ENCODE results near the gene NT5C.
"Not testable (repeated sequence)": the region's sequence is repeated elsewhere in the genome, so short reads cannot be mapped to it uniquely, and the experiment has no call there.

NT5C gene

DNA sequence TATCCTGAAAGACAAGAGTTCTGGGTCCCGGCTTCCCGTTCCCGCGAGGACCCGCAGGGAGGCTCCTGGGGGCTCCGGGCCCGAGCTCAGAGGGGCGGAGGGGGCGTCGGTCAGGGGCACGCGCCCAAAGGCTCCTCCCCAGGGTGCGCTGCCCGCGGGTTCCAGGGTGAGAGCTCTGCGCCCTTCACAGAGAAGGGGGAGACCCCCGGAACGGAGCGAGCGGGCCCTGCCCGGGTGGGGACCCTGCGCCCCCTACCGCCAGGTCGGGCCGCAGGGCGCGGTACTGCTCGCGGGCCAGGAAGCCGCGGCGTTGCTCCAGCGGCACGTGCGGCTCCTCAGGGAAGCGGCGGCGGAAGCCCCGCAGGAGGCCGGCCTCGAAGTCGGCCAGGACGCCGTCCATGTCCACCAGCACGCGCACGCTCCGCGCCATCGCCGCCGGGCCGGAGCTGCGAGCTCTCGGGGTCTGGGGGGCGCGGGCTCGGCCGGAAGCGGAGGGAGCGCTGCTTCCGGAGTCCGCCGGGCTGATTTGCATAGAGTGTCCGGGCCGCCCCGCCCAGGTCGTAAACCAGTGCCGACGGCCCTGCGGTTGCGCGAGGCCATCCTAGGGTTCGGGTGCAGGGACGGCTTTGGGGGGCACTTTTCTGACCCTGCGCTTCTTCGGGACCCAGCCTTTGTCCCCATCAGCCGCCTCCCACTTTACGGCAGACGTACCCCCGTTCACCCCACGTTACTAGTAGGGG lies at the start of gene NT5C:
Gene NT5C, minus strand, starts transcription at position 465 of the 740 bp plus-strand sequence. Its CDS starts 35 bp downstream, at position 430.
- H3K4me3 Mint-ChIP-seq, result peak within 1 kb of the TSS; percentile 86
- peak within 1 kb of the TSS; percentile 79 for H3K27ac Mint-ChIP-seq
- H3K36me3 Mint-ChIP-seq, result peaks cover 4% of the 10 kb centered on the region
- peak; percentile 54 to 77 for DNase-seq (ENCODE audit: low spot score in 2 of 2)
- peak; percentile 81 for ATAC-seq (ENCODE audit: low read depth)
- no peaks in the 10 kb centered on the region for H3K9me3 Mint-ChIP-seq
- peaks cover 11% of the 10 kb centered on the region for H3K4me1 Mint-ChIP-seq
- no peaks in the 10 kb centered on the region for H3K27me3 Mint-ChIP-seq

DNA sequence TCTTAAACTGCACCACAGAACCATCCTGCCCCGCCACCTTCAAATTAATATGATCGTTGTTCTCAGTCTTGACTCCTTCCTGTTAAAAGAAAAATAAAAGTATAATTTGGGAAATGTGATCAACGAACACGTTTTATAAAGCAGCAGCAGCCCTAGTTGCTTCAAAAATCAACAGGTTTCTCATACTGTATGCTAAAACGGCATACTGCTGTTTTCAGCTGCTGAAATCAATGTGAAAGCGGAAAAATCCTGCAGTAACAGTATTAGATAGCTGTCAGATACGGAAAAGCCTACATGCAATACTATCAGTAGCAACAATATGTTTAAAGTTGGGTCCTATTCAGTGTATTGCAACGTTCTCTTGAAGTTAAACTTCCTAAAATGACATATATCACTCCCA lies 49.6 kb upstream of the NT5C start:
- DNase-seq (ENCODE audit: low spot score in 2 of 2) (no peak), ATAC-seq (ENCODE audit: low read depth) (no peak)
- Mint-ChIP-seq H3K4me3 (peak overlapping the region; percentile 83), H3K27me3 (no peaks in the 10 kb centered on the region), H3K9me3 (peaks cover 3% of the 10 kb centered on the region), H3K4me1 (peaks cover 22% of the 10 kb centered on the region), H3K27ac (peak overlapping the region; percentile 95), H3K36me3 (peaks cover 5% of the 10 kb centered on the region)

DNA sequence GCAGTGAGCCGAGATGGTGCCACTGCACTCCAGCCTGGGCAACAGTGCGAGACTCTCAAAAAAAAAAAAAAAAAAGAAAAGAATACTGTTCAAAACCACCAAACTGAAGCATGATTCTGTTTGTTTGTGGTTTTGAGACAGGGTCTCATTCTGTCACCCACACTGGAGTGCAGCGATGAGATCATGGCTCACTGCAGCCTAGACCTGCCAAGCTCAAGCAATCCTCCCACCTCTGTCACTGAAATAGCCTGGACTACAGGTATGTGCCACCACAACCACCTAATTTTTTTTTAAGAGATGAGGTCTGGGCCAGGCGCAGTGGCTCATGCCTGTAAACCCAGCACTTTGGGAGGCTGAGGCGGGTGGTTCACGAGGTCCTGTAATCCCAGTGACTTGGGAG lies 46.9 kb upstream of the NT5C start:
- H3K27me3 Mint-ChIP-seq, result no peaks in the 10 kb centered on the region
- H3K9me3 Mint-ChIP-seq, result no peaks in the 10 kb centered on the region
- H3K27ac Mint-ChIP-seq, result no peak overlapping the region
- no peak for ATAC-seq (ENCODE audit: low read depth)
- H3K36me3 Mint-ChIP-seq, result peaks cover 10% of the 10 kb centered on the region
- no peak for DNase-seq (ENCODE audit: low spot score in 2 of 2)
- H3K4me1 Mint-ChIP-seq, result peaks cover 12% of the 10 kb centered on the region
- no peak overlapping the region for H3K4me3 Mint-ChIP-seq

DNA sequence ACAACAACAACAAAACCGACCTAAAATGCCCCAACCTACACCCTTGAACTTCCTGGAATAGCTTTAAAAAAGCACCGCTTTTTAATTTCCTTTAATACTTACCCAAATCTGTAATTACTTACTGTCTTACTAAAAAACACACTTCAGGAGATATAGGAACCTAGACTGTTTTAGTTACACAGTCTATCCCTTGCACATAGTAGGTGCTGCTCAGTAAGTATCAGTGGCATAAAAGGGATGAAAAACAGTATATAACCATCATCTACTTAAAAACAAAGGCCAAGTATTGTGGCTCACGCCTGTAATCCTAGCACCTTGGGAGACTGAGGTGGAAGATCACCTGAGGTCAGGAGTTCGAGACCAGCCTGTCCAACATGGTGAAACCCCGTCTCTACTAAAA lies 45.1 kb upstream of the NT5C start:
- DNase-seq (ENCODE audit: low spot score in 2 of 2), result no peak
- H3K4me1 Mint-ChIP-seq, result peaks cover 11% of the 10 kb centered on the region
- no peaks in the 10 kb centered on the region for H3K9me3 Mint-ChIP-seq
- H3K36me3 Mint-ChIP-seq, result peaks cover 12% of the 10 kb centered on the region
- H3K27me3 Mint-ChIP-seq, result no peaks in the 10 kb centered on the region
- no peak overlapping the region for H3K27ac Mint-ChIP-seq
- no peak for ATAC-seq (ENCODE audit: low read depth)
- H3K4me3 Mint-ChIP-seq, result no peak overlapping the region

DNA sequence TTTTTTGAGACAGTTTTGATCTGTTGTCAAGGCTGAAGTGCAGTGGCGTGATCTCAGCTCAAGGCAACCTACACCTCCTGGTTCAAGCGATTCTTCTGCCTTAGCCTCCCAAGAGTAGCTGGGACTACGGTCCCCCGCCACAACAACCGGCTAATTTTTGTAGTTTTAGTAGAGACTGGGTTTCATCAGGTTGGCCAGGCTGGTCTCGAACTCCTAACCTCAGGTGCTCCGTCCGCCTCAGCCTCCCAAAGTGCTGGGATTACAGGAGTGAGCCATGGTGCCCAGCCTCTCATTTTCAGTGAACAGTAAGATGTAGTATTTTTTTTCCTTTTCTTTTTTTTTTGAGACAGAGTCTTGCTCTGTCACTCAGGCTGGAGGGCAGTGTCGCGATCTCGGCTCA lies 43.5 kb upstream of the NT5C start:
- H3K27ac Mint-ChIP-seq, result no peak overlapping the region

DNA sequence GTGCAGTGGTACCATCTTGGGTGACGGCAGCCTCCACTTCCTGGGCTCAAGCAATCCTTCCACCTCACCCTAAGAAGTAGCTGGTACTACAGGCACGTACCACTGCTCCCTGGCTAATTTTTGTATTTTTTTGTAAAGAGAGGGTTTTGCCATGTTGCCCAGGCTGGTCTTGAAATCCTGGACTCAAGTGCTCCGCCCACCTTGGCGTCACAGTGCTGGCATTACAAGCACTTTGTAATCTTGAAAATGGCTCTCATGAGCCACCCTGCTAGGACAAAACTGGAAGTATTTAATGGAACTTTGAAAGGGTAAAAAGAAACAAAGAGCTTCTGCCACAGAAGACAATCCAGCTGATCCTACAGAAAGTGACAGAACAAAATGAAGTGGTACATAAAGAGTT lies 42.0 kb upstream of the NT5C start:
- ATAC-seq (ENCODE audit: low read depth) (no peak), DNase-seq (ENCODE audit: low spot score in 2 of 2) (no peak)
- Mint-ChIP-seq H3K9me3 (no peaks in the 10 kb centered on the region), H3K4me3 (no peak overlapping the region), H3K36me3 (peaks cover 10% of the 10 kb centered on the region), H3K4me1 (peaks cover 5% of the 10 kb centered on the region), H3K27me3 (no peaks in the 10 kb centered on the region), H3K27ac (no peak overlapping the region)

More for the DNA sequence above, 43.5 kb upstream of the NT5C start:
- no peak for ATAC-seq (ENCODE audit: low read depth)
- Mint-ChIP-seq H3K4me1 (peaks cover 5% of the 10 kb centered on the region), H3K27me3 (no peaks in the 10 kb centered on the region), H3K9me3 (no peaks in the 10 kb centered on the region), H3K36me3 (peaks cover 10% of the 10 kb centered on the region), H3K4me3 (no peak overlapping the region)
- DNase-seq (ENCODE audit: low spot score in 2 of 2), result no peak

DNA sequence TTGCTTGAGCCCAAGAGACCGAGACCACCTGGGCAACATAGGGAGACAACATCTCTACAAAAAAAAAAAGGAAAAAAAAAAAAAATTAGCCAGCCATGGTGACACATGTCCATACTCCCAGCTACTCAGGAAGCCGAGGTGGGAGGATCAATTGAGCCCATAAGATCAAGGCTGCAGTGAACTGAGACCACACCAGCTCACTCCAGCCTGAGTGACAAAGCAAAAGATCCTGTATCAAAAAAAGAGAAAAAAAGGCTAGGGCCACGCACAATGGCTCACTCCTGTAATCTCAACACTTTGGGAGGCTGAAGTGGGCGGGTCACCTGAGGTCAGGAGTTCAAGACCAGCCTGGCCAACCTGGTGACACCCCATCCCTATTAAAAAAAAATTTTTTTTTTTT lies 37.5 kb upstream of the NT5C start:
- Mint-ChIP-seq H3K27me3 (no peaks in the 10 kb centered on the region), H3K27ac (no peak overlapping the region), H3K4me3 (no peak overlapping the region), H3K4me1 (no peaks in the 10 kb centered on the region), H3K9me3 (no peaks in the 10 kb centered on the region), H3K36me3 (peaks cover 8% of the 10 kb centered on the region)
- ATAC-seq (ENCODE audit: low read depth) (no peak), DNase-seq (ENCODE audit: low spot score in 2 of 2) (no peak)

DNA sequence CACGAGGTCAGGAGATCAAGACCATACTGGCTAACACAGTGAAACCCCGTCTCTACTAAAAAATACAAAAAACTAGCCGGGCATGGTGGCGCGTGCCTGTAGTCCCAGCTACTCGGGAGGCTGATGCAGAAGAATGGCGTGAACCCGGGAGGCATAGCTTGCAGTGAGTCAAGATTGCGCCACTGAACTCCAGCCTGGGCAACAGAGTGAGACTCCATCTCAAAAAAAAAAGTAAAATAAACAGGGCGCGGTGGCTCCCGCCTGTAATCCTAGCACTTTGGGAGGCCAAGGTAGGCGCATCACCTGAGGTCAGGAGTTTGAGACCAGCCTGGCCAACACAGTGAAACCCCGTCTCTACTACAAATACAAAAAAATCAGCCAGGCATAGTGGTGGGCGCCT lies 33.1 kb upstream of the NT5C start:
- ATAC-seq (ENCODE audit: low read depth); H3K27me3 Mint-ChIP-seq; H3K36me3 Mint-ChIP-seq; H3K9me3 Mint-ChIP-seq; H3K4me1 Mint-ChIP-seq; H3K4me3 Mint-ChIP-seq; DNase-seq (ENCODE audit: low spot score in 2 of 2); H3K27ac Mint-ChIP-seq: not testable (repeated sequence)

DNA sequence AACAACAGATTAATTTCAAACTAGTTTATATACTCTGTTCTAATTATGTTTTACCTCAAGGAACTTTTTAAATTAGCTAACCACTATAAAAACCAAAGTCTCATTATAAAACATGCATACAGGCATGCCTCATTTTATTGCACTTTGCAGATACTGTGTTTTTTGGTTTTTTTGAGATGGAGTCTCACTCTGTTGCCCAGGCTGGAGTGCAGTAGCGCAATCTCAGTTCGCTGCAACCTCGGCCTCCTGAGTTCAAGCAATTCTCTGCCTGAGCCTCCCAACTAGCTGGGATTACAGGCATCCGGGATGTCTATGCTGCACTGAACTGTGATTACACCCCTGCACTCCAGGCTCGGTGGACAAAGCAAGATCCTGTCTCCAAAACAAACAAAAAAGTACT lies 31.5 kb upstream of the NT5C start:
- no peaks in the 10 kb centered on the region for H3K9me3 Mint-ChIP-seq
- no peak overlapping the region for H3K27ac Mint-ChIP-seq
- no peak for ATAC-seq (ENCODE audit: low read depth)
- H3K4me1 Mint-ChIP-seq, result no peaks in the 10 kb centered on the region
- no peaks in the 10 kb centered on the region for H3K27me3 Mint-ChIP-seq
- H3K36me3 Mint-ChIP-seq, result peaks cover 2% of the 10 kb centered on the region
- no peak for DNase-seq (ENCODE audit: low spot score in 2 of 2)
- no peak overlapping the region for H3K4me3 Mint-ChIP-seq

DNA sequence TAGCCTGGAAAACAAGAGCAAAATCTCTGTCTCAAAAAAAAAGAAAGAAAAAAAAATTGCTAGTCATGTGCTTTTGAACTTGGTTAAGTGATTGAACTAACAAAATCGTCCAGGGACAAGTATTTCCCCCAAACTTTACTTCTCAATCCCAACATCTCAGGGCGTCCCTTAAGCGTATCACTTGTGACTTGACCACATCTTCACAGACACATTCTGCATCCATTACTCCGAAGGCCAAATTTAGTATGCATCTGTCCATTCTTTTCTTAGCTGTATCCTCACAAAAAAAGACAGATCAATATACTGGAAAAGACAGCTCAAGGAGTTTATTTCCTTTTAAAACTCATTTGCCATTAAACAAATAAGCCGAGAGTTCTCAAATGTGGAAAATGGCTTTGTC lies 28.7 kb upstream of the NT5C start:
- DNase-seq (ENCODE audit: low spot score in 2 of 2), result no peak
- Mint-ChIP-seq H3K4me1 (no peaks in the 10 kb centered on the region), H3K4me3 (no peak overlapping the region), H3K27me3 (no peaks in the 10 kb centered on the region), H3K27ac (no peak overlapping the region), H3K9me3 (no peaks in the 10 kb centered on the region), H3K36me3 (no peaks in the 10 kb centered on the region)
- no peak for ATAC-seq (ENCODE audit: low read depth)

DNA sequence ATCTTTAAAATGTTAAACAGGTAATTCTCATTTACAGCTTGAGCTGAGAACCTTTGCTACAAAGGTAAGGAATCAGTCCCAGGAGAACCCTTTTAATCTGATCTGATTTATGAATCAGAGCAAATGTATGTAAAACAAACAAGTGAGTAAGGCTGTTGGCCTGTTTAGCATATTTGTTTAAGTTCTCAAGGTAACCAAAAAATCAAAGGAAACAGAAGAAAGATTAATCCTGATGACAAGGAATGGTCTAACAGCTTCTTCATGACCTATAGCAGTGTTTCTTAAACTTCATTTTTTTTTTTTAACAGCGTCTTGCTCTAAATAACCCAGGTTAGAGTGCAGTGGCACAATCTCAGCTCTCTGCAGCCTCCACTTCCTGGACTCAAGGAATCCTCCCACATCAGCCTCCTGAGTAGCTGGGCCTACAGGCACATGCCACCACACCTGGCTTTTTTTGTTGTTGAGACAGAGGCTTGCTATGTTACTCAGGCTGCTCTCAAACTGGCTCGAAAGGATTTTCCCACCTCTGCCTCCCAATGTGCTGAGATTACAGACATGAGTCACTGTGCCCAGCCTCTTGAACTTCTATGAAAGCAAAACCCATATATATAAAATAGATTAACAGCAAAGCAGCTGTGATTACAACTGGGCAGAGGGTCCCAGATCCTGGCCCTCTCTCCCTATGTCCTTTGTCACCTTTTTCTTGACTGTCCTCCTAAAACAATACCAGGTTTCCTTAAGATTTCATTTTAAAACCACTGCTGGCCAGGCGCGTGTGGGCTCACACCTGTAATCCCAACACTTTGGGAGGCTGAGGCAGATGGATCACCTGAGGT lies 27.9 kb upstream of the NT5C start:
- H3K27ac Mint-ChIP-seq, result no peak overlapping the region
- DNase-seq (ENCODE audit: low spot score in 2 of 2), result no peak
- no peaks in the 10 kb centered on the region for H3K27me3 Mint-ChIP-seq
- no peaks in the 10 kb centered on the region for H3K36me3 Mint-ChIP-seq
- ATAC-seq (ENCODE audit: low read depth), result no peak
- peaks cover 3% of the 10 kb centered on the region for H3K4me1 Mint-ChIP-seq
- H3K4me3 Mint-ChIP-seq, result no peak overlapping the region
- no peaks in the 10 kb centered on the region for H3K9me3 Mint-ChIP-seq

DNA sequence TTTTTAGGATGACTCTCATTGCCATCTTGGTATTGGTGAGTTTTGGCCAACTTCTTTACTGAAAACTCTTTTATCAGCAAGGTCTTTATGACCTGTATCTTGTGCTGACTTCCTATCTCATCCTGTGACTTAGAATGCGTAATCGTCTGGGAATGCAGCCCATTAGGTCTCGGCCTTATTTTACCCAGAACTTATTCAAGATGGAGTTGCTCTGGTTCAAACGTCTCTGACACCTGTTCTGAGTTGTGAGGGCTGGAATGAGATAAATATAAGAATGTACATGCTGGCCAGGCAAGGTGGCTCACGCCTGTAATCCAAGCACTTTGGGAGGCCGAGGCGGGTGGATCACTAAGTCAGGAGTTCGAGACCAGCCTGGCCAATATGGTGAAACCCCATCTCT lies 26.9 kb upstream of the NT5C start:
- not testable (repeated sequence) for H3K4me3 Mint-ChIP-seq; H3K27me3 Mint-ChIP-seq; H3K36me3 Mint-ChIP-seq; H3K27ac Mint-ChIP-seq; ATAC-seq (ENCODE audit: low read depth); DNase-seq (ENCODE audit: low spot score in 2 of 2); H3K4me1 Mint-ChIP-seq; H3K9me3 Mint-ChIP-seq

DNA sequence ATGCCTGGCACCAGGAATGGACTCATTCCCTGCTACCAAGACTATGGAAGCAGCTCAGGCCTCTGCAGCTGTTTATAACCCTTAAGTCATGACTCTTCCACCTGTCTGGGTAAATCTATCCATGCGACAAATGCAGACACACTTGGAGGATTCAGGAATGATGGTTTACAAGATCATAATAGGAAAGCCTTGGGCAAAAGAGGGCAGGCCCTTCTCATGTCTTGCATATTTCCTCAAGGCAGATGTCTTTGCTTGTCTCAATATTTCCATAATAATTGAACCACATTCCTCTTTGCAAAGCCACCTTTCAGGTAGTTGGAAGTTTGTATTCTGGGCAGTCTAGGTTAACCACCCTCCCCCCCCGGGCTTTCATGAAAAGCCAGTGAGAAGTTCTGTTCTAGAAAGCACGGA lies 23.7 kb upstream of the NT5C start:
- Mint-ChIP-seq H3K4me3 (peak overlapping the region; percentile 29), H3K4me1 (peaks cover 20% of the 10 kb centered on the region), H3K36me3 (no peaks in the 10 kb centered on the region), H3K9me3 (no peaks in the 10 kb centered on the region), H3K27me3 (no peaks in the 10 kb centered on the region), H3K27ac (peak overlapping the region; percentile 77)
- ATAC-seq (ENCODE audit: low read depth), result no peak
- DNase-seq (ENCODE audit: low spot score in 2 of 2), result no peak

DNA sequence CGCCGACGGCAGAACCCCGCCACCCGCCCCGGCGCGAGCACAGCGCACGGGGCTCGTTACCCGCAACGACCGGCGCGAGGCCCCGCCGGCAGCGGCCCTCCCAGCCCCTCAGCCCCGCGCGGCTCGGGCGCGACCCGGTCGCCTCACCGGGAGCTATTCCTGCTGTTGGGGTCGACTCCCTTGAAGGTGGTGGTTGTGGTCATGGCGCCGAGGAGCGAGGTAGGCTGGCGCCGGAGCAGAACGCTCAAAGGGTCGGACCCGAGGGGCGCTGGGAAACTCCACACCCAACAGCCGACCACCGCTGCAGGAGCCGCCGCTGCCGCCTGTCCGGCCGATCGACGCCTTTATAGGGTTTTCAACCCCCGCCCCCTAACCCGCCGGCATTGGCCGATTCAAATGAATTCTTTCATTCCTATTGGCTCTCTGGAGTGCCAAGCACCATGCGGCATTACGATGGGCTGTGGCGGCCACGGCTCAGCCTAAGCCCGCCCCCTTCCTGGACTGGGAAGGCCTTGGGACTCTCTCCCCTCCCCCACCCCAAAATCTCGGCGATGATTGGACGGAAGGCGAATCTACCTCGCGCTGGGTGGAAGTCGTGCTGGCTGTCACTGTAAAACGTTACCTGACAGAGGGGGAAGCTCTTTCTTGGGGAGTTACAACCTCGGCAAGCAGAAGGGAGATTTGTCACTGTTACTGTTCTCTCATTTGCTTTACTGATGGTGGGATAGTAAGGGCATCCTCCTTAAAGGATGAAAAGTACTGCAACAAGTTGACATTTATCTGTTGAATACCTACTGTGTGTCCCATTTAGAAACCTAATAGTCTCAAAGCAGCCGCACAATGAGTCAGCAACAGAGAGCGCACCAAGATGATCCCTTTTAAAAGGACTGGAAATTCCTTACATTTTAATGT lies 22.9 kb upstream of the NT5C start, which contains the start of gene JPT1:
Gene JPT1, minus strand, starts transcription at position 318 of the 912 bp plus-strand sequence. Its CDS starts 115 bp downstream, at position 203.
- peaks cover 24% of the 10 kb centered on the region for H3K4me1 Mint-ChIP-seq
- DNase-seq (ENCODE audit: low spot score in 2 of 2), result peak; percentile 77 to 93
- H3K27ac Mint-ChIP-seq, result peak within 1 kb of the TSS; percentile 89
- peak; percentile 93 for ATAC-seq (ENCODE audit: low read depth)
- H3K9me3 Mint-ChIP-seq, result no peaks in the 10 kb centered on the region
- H3K27me3 Mint-ChIP-seq, result no peaks in the 10 kb centered on the region
- H3K4me3 Mint-ChIP-seq, result peak within 1 kb of the TSS; percentile 92
- peaks cover 3% of the 10 kb centered on the region for H3K36me3 Mint-ChIP-seq

All from memory B cell (primary cell).